ENCODE measurements around the gene CCDC177.

DNA sequence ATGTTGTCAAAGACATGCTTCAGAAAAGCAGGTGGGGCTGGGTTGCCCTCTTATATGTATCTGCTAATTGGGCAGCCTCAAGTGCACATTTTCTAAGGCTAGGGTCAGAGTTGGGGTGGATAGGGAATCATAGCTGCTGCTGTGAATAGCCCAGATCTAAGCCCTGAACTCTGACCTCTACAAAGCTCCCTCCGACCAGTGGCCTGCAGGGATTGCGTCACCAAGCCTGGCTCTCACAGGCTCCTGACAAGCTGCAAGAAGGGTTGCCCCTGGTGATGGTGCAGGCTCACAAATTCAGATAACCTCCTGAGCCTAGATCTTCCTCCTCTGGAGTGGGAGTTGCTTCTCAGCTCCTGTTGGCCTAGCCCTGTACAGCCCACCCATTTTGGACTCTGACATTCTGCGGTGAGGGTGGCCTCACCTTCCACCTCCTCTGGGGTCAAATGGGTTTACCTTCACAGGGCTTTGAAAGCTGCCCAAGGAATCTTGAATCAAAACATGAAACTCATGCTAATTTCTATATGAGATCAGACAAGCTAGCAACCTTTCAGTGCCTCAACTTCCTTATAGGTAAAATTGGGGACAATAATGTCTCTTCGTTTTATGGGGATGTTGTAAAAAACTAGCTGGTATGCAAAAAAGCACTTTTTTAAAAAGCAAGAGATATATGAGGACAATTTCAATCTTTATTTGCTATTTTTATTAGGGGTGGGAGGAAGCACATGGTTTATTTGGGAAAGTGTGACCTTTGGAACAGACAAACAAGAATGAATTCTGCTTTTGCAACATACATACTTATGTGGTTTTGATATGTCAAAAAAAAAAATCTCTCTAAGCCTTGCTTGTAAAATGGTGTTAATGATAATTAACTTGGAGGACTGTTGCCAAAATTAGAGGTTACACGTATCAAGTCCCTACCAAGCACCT lies 31.9 kb upstream of the CCDC177 start:
- no peak for TF ChIP-seq EZH2 (IDR thresholded peaks at IDR 0.05; ENCODE audit: low read depth)
- TF ChIP-seq, protein P1, sequence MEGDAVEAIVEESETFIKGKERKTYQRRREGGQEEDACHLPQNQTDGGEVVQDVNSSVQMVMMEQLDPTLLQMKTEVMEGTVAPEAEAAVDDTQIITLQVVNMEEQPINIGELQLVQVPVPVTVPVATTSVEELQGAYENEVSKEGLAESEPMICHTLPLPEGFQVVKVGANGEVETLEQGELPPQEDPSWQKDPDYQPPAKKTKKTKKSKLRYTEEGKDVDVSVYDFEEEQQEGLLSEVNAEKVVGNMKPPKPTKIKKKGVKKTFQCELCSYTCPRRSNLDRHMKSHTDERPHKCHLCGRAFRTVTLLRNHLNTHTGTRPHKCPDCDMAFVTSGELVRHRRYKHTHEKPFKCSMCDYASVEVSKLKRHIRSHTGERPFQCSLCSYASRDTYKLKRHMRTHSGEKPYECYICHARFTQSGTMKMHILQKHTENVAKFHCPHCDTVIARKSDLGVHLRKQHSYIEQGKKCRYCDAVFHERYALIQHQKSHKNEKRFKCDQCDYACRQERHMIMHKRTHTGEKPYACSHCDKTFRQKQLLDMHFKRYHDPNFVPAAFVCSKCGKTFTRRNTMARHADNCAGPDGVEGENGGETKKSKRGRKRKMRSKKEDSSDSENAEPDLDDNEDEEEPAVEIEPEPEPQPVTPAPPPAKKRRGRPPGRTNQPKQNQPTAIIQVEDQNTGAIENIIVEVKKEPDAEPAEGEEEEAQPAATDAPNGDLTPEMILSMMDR (conservative IDR thresholded peaks at IDR 0.05): no peak
